Activated B cell treated with CpG ODN at 0.5 μM for 24 hours (primary cell): ENCODE results near the gene EREG. TPM values are rescaled to one million over a fixed set of nuclear protein-coding genes. Genes with fewer than 3 reads are reported as not detected.

Experiments used
- ATAC-seq: fragments of 200-7000 bp; cut with Tn5 transposase; one replicate; pipeline ENCODE4 v1.10.0; 2021; ENCODE audit warnings: low read depth, mild to moderate bottlenecking, moderate library complexity
- CTCF ChIA-PET: fragments of 350-600 bp; sonication (Branson Sonifier 250); formaldehyde crosslinking; loops from one replicate; lab custom pipeline; 2021; ENCODE audit warnings: antibody characterized with exemption; lab: Charles Lee
- POLR2A ChIA-PET: fragments of 350-600 bp; sonication (Branson Sonifier 250); formaldehyde crosslinking; loops from one replicate; lab custom pipeline; 2021; ENCODE audit warnings: antibody characterized with exemption; lab: Charles Lee
- DNase-seq: peaks from one replicate; pipeline ENCODE4 v3.0.0; 2022
- H3K27ac Mint-ChIP-seq: one replicate; pipeline ENCODE4 v1.8.0; 2020; ENCODE audit warnings: mixed read lengths
- H3K27me3 Mint-ChIP-seq: one replicate; pipeline ENCODE4 v1.8.0; 2021; ENCODE audit warnings: mixed read lengths
- H3K36me3 Mint-ChIP-seq: one replicate; pipeline ENCODE4 v1.8.0; 2021; ENCODE audit warnings: low read depth, mixed read lengths
- H3K4me1 Mint-ChIP-seq: one replicate; pipeline ENCODE4 v1.8.0; 2021; ENCODE audit warnings: mixed read lengths
- H3K4me3 Mint-ChIP-seq: one replicate; pipeline ENCODE4 v1.8.0; 2020; ENCODE audit warnings: mild to moderate bottlenecking, mixed read lengths
- H3K9me3 Mint-ChIP-seq: one replicate; pipeline ENCODE4 v1.8.0; 2020; ENCODE audit warnings: mixed read lengths
- intact Hi-C: fragments of 100-400 bp; cut with micrococcal nuclease; formaldehyde crosslinking; loops from one replicate; pipeline ENCODE4 v1.15.1; 2024
- total RNA-seq: library from RNA; stranded (reverse); gene quantifications from 2 replicates; pipeline ENCODE4 v1.2.3, GENCODE V29; 2022
- TF ChIP-seq, protein P1 (sequence below): fragments of 200-600 bp; IDR thresholded peaks from one replicate; pipeline ENCODE4 v1.8.0; 2022; ENCODE audit warnings: antibody characterized with exemption, mild to moderate bottlenecking

EREG gene
- total RNA-seq, 1 donor from 2014 or later = not detected

DNA sequence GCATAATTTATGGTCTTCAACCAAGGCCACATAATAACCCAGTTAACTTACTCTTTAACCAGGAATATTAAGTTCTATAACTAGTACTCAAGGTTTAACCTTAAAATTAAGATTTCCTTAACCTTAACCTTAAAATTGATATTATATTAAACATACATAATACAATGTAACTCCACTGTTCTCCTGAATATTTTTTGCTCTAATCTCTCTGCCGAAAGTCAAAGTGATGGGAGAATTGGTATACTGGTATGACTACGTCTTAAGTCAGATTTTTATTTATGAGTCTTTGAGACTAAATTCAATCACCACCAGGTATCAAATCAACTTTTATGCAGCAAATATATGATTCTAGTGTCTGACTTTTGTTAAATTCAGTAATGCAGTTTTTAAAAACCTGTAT, 22.8 kb downstream of the EREG start:
- intact Hi-C loops = no loop called here
- H3K4me1 Mint-ChIP-seq = no peaks in the 10 kb centered on the region
- POLR2A ChIA-PET = no interaction called here
- no peak overlapping the region for H3K4me3 Mint-ChIP-seq
- TF ChIP-seq, protein P1, sequence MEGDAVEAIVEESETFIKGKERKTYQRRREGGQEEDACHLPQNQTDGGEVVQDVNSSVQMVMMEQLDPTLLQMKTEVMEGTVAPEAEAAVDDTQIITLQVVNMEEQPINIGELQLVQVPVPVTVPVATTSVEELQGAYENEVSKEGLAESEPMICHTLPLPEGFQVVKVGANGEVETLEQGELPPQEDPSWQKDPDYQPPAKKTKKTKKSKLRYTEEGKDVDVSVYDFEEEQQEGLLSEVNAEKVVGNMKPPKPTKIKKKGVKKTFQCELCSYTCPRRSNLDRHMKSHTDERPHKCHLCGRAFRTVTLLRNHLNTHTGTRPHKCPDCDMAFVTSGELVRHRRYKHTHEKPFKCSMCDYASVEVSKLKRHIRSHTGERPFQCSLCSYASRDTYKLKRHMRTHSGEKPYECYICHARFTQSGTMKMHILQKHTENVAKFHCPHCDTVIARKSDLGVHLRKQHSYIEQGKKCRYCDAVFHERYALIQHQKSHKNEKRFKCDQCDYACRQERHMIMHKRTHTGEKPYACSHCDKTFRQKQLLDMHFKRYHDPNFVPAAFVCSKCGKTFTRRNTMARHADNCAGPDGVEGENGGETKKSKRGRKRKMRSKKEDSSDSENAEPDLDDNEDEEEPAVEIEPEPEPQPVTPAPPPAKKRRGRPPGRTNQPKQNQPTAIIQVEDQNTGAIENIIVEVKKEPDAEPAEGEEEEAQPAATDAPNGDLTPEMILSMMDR = no peak
- CTCF ChIA-PET = no interaction called here
- no peaks in the 10 kb centered on the region for H3K27me3 Mint-ChIP-seq
- no peaks in the 10 kb centered on the region for H3K9me3 Mint-ChIP-seq
- DNase-seq = no peak
- H3K27ac Mint-ChIP-seq = no peak overlapping the region
- no peak for ATAC-seq
- H3K36me3 Mint-ChIP-seq = no peaks in the 10 kb centered on the region

DNA sequence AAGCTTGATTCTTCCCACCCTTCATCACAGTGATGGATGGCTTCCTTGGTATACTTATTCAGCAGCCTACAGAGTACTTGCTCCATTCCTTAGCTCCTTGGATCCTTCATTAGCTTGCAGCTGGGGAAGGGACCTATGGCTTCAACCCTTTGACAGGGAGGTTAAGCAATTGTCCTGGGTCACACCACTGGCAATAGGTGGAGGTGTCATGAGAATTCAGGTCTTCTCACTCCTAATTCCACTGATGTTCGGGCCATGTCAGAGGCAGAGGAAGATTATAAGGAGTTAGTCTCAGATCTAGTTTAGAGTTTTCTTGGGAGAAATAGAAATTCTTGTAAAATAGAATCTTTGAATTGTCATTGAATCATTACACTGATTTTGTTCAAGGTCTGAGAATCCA, 24.5 kb downstream of the EREG start:
- Mint-ChIP-seq H3K4me1 (no peaks in the 10 kb centered on the region), H3K4me3 (no peak overlapping the region), H3K27ac (no peak overlapping the region), H3K27me3 (no peaks in the 10 kb centered on the region), H3K36me3 (no peaks in the 10 kb centered on the region), H3K9me3 (no peaks in the 10 kb centered on the region)
- ChIA-PET CTCF (no interaction called here), POLR2A (interaction anchor here (1.0 kb wide), 1 partner anchor 9 kb away, joined by 3 read pairs; no protein-coding TSS in a partner anchor)
- DNase-seq (no peak), ATAC-seq (no peak)
- intact Hi-C loops = no loop called here
- TF ChIP-seq, protein P1 = no peak

DNA sequence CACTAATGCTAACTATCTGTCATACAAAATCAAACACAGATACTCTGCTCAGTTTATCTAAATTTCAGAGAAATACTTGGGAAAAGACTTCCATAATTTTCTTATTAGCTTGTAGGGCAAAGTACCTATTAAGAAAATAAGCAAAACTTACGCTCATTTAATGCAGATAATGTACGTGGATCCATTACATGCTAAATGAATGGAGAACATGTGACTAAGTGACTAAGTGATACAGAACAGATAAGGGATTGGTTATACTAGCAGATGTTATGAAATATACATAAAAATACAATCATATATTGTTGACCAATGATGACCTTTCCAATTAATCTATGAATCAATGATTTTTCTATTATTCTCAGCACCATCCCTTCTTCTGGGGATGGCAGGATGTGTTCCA, 25.7 kb downstream of the EREG start:
- Mint-ChIP-seq H3K4me3 (no peak overlapping the region), H3K4me1 (no peaks in the 10 kb centered on the region), H3K9me3 (no peaks in the 10 kb centered on the region), H3K36me3 (no peaks in the 10 kb centered on the region), H3K27me3 (no peaks in the 10 kb centered on the region), H3K27ac (no peak overlapping the region)
- TF ChIP-seq, protein P1 = no peak
- ATAC-seq (no peak), DNase-seq (no peak)
- ChIA-PET POLR2A (no interaction called here), CTCF (no interaction called here)
- intact Hi-C loops = no loop called here

DNA sequence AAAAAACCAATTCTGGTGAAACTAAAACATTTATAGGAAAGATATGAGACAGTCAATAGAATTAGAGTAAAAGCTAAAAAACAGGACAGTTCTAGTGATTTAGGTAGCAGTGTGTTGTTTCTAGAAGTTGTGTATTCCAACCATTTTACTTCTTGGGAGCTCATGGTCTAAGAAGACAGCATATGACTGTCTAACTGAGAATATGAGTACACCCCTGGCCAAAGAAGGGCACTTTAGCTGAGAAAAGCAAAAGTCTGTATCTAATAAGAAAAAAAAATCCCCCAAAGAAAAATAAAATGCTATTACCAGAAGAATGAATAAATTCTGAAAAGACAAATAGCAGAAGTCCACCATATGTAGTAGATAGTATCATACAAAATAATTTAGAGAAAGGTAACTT, 26.4 kb downstream of the EREG start:
- Mint-ChIP-seq H3K9me3 (no peaks in the 10 kb centered on the region), H3K27ac (no peak overlapping the region), H3K27me3 (no peaks in the 10 kb centered on the region), H3K36me3 (no peaks in the 10 kb centered on the region), H3K4me1 (no peaks in the 10 kb centered on the region), H3K4me3 (no peak overlapping the region)
- ATAC-seq (no peak), DNase-seq (no peak)
- ChIA-PET POLR2A (no interaction called here), CTCF (no interaction called here)
- intact Hi-C loops = no loop called here
- TF ChIP-seq, protein P1 = no peak

DNA sequence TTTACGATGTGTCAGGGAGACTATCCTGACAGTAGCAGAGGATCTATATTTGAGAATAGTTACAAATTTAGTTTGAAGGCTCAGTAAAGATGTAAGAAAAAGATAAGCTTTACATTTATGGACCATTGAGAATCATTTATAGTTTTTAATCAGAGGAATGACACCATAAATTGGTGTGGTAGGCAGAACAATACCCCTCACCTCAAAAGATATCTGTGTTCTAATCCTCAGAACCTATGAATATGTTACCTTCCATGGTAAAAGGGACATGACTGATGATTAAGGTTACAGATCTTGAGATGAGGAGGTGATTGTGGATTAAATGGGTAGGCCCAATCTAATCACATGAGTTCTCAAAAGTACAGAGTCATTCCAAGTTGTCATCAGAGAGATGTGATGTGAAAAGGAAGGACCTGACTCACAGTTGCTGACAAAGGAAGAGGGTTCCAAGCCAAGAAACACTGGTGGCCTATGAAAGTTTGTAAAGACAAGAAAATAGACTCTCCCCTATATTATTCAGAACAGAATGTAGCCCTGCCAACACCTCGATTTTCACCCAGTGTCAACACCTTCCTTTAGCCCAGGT, 27.0 kb downstream of the EREG start:
- intact Hi-C loops = no loop called here
- ATAC-seq (no peak), DNase-seq (no peak)
- Mint-ChIP-seq H3K36me3 (no peaks in the 10 kb centered on the region), H3K27me3 (no peaks in the 10 kb centered on the region), H3K4me3 (no peak overlapping the region), H3K9me3 (no peaks in the 10 kb centered on the region), H3K4me1 (no peaks in the 10 kb centered on the region), H3K27ac (no peak overlapping the region)
- TF ChIP-seq, protein P1 = no peak
- POLR2A ChIA-PET = no interaction called here
- CTCF ChIA-PET = no interaction called here
